Mucosa of rectum (tissue), 2 donors: ENCODE results near the gene PRPF19.

ENCODE experiments used
- H3K27ac ChIP-seq, 2 donors: one replicate each; pipeline ENCODE4 v1.7.0; 2013; ENCODE audit warnings: inconsistent platforms in 2 of 2, low read depth in 2 of 2, low read length in 2 of 2
- H3K27me3 ChIP-seq, 2 donors: one replicate each; pipeline ENCODE4 v1.7.0; 2013; ENCODE audit warnings: low read length in 2 of 2; ENCODE audit not compliant: control insufficient read depth in 2 of 2, insufficient read depth in 2 of 2
- H3K36me3 ChIP-seq, 2 donors: one replicate each; pipeline ENCODE4 v1.7.0; 2013; ENCODE audit warnings: low read length in 2 of 2; ENCODE audit not compliant: control insufficient read depth in 2 of 2, insufficient read depth in 2 of 2
- H3K4me1 ChIP-seq, 2 donors: one replicate each; pipeline ENCODE4 v1.7.0; 2013; ENCODE audit warnings: low read length in 2 of 2, mild to moderate bottlenecking in 1 of 2; ENCODE audit not compliant: control insufficient read depth in 2 of 2, insufficient read depth in 2 of 2
- H3K4me3 ChIP-seq, 2 donors: one replicate each; pipeline ENCODE4 v1.7.0; 2013; ENCODE audit warnings: low read length in 2 of 2
- H3K9ac ChIP-seq, 2 donors: one replicate each; pipeline ENCODE4 v1.7.0; 2013; ENCODE audit warnings: low read length in 2 of 2, low read depth in 1 of 2, mild to moderate bottlenecking in 1 of 2
- H3K9me3 ChIP-seq, 2 donors: one replicate each; pipeline ENCODE4 v1.7.0; 2013; ENCODE audit warnings: low read length in 2 of 2; ENCODE audit not compliant: control insufficient read depth in 2 of 2
- donor health status: healthy.
- donor health status: Normal muscosa, but diverticular disease.

PRPF19 gene

DNA sequence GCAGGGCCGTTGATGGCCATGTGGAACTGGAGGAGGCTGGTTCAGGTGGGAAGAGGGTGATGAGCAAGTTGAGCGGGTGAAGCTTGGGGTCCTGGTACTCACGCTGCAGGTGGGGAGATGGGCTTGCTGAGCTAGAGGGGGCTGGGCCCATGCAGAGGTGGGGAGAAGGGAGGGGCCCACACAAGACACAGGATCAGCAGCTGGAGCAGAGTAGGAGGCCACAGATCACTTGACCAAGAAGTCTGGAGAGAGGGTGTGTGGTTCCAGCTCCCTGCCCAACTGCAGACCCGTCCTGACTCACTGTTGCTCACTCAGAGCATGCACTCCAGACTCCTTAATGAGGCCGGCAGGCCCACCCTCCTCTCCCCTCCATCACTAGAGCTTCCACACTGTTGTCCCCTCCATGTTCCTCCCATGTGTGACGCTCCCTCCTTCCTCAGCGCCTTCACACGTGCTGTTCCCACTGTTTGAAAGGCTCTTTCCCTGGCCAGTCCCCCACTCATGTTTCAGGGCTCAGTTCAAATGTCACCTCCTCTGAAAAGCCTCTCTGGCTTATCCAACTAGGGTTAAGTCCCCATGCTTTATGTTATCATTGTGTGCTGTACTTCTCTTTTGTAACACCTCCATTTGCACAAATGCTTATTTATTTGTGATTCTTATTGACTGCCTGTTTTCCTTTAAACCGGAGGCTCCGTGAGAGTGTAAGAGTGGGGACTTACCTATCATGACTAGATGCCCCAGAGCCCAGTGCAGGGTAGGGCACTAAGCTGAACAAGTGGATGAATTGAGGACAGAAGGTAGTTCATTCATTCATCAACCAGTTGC lies 62.1 kb downstream of the PRPF19 start:
- H3K4me1 ChIP-seq: peaks cover 28 to 29% of the 10 kb centered on the region in 2 donors
- no peaks in the 10 kb centered on the region for H3K27me3 ChIP-seq
- no peak overlapping the region for H3K27ac ChIP-seq
- peak overlapping the region; percentile 79 to 88 for H3K4me3 ChIP-seq
- no peaks in the 10 kb centered on the region for H3K9me3 ChIP-seq
- H3K36me3 ChIP-seq: peaks cover 5 to 10% of the 10 kb centered on the region in 2 donors
- H3K9ac ChIP-seq: peak overlapping the region in 1 of 2 donors; percentile 77

DNA sequence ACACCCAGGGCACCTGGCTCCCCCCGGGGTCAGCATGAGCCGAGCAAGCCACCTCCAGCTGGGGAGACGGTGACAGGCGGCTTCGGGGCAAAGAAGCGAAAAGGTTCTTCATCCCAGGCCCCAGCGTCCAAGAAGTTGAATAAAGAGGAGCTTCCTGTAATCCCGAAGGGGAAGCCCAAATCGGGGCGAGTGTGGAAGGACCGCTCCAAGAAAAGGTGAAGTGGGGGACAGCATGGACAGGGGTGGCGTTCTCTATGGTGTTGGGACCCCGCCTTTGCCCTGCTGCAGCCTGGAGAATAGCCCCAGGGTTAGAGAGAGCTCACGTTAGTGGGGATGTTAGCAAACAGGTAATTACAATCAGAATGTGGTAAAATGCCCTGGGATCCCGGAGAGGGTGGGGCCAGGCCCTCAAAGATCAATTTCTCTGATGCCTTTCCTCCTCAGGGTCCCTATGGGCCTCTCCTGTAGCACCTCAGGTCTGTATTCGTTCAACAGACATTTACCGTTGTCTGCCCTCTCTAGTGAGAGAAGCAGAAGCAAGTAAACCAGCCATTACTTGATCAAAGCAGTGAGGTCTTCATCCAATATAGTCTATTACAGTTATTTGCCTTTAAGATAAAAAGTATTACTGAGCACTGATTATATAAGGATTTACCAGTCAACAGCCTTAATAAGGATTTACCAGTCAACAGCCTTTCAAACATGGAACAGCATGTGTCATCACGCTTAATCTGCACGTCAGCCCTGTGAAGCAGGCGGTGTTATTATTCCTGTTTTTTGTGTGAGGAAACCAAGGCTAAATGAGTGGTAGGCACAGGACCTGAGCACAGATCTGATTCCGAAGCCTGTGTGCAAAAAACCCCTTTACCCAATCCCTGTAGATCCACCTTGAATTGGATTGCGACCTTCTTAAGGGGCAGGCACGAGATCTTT lies 63.5 kb downstream of the PRPF19 start:
- Histone ChIP-seq H3K27ac (peak overlapping the region in 1 of 2 donors; percentile 82), H3K27me3 (no peaks in the 10 kb centered on the region), H3K36me3 (no peaks in the 10 kb centered on the region), H3K4me1 (peaks cover 28 to 29% of the 10 kb centered on the region in 2 donors), H3K9me3 (no peaks in the 10 kb centered on the region), H3K9ac (peak overlapping the region; percentile 77 to 80), H3K4me3 (peak overlapping the region; percentile 79 to 88)

DNA sequence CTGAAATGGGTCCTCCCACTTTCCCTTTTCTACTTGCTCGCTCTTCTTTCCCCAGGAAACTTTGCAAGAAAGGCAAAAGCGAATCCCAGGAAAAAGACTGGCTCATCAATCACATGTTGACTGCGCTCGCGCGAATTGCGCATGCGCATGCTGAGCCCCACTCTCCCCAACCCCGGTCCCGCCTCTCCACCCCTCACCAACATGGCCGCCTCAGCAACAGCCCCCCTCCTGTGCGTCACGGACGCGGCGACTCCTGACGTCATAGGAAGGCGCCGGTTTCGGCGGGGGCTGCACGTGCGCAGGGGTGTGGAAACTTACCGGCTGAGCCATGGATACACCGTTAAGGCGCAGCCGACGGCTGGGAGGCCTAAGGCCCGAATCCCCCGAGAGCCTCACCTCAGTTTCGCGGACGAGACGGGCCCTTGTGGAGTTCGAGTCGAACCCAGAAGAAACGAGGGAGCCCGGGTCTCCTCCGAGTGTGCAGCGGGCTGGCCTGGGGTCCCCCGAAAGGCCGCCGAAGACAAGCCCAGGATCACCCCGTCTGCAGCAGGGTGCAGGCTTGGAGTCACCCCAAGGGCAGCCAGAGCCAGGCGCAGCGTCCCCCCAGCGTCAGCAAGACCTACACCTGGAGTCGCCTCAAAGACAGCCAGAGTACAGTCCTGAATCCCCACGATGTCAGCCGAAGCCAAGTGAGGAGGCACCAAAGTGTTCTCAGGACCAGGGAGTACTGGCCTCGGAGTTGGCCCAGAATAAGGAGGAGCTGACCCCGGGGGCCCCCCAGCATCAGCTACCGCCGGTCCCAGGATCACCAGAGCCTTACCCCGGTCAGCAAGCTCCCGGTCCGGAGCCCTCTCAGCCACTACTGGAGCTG lies 64.4 kb downstream of the PRPF19 start, which contains the start of gene CCDC86:
Gene CCDC86 (plus strand): TSS at position 317 of the 871 bp plus-strand sequence. CDS start 12 bp downstream, at position 329.
- H3K27me3 ChIP-seq: no peaks in the 10 kb centered on the region
- peak within 1 kb of the TSS; percentile 77 to 80 for H3K9ac ChIP-seq
- peak within 1 kb of the TSS; percentile 54 to 82 for H3K27ac ChIP-seq
- H3K4me1 ChIP-seq: peaks cover 28 to 29% of the 10 kb centered on the region in 2 donors
- no peaks in the 10 kb centered on the region for H3K9me3 ChIP-seq
- no peaks in the 10 kb centered on the region for H3K36me3 ChIP-seq
- H3K4me3 ChIP-seq: peak within 1 kb of the TSS; percentile 79 to 88
